NCI-H2227 (cell line): ENCODE results near the gene NEURL1B.

ENCODE experiments used
- DNase-seq: peaks from one replicate; lab custom pipeline; 2025; ENCODE audit not compliant: unreplicated experiment; lab: John Stamatoyannopoulos, UW

The NEURL1B gene

DNA sequence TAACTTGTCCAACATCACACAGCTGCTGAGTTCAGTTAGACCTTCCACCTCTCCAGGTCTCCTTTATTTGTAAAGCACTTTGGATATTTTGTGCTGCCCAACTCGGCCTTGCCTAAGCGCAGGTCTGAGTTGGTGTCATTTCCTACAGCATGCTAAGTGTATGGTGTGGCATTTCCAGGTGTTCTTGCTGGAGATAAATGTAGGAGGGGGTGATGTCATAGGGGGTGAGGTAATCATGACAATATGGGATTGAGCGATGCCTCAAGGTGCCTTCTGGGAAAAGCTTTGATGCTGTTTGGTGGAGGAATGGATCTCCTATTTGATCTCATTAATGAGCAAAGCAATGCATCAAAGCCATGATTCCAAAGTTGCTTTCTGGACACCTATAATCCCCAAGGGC lies 32.3 kb upstream of the NEURL1B start:
- DNase-seq, result no peak

DNA sequence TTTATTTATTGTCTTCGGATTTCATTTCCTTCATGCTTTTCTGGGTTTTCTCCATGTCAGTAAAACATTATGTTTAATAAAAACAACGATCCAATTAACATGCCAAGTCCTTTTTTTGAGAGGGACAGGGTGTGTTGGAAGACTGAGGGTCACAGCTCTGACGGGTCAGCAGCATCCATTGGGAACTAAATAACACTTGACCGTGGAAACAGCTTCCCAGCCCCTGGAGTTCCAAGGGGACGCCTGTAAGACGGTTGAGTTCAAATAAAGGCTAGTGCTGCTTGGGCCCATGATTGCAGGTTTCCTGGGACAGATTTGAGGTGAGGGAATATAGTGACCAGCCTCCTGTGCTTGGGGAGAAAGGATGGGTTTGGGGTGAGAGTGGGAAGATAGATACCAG lies 30.4 kb upstream of the NEURL1B start:
- DNase-seq, result no peak

DNA sequence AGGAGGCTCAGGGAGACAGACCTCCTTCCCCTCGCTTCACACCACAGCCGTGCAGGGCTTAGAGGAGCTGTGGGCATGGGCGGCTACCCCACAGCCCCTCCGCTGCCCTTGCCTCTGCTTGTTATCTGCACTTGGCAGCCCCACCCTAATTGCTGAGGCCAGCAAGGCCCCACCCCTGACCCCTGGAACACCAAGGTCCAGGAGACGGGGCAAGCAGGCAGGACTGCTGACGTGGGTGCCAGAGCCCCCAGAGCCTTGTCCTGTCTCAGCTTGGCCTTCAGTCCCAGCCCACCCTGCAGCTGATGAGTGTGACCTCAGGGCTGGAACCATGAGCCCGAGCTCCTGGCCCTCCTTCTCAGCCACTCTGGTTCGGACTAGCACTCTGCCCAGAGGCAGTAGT lies 29.1 kb upstream of the NEURL1B start:
- no peak for DNase-seq

DNA sequence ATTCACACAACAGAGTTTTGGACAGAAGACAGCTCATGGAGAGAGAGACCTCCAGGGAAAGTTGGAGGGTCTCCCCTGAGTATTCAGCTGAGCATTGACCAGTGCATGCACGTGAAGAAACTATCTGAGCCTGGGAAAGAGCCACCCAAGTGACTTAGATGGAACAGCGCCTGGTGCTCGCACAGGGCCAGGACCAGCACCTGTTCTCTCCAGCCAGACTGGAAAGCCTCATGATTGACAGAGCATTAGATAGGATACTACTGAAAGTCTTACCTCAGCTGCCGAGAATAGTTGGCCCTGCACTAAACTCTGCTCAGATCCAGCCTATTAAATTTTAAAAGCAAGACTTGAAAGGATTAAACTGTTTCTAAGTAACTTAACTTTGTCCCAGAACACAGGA lies 28.3 kb upstream of the NEURL1B start:
- DNase-seq, result no peak

DNA sequence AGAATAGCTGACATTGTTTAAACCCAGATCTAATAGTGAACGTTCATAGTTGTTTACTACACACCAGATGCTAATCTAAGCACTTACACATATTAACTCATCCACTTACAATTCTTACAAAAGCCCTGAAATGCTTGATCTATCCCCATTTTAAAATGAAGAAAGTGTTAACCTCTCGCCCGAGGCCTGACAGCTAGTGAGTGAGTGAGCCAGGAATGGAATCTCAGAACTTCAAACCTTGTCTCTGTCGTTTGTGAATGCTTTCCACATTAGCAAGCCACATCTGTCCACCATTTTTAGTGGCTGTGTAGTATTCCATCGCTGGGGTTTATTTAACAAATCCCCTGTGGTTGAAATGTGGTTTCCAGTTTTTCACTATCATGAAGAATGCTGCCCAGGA lies 24.9 kb upstream of the NEURL1B start:
- DNase-seq, result no peak

DNA sequence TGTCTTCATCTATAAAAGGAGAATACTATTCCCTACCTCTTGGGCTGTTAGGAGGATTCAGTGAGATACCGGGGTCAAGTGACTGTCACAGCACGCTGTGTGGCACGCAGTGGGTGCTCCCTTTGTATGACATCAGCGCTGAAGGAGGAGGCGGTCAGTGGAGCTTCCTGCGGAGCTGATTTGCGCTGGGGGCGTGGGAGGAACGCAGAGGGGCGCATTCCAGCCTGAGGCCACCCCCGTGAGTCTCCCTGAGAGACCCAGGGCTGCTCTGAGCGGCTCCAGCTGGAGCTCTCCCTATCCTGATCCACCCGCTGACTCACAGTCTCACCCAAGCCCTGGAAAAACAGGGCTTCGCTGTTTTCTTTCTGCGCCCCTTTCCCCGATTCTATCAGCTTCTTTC lies 24.3 kb upstream of the NEURL1B start:
- DNase-seq, result no peak

DNA sequence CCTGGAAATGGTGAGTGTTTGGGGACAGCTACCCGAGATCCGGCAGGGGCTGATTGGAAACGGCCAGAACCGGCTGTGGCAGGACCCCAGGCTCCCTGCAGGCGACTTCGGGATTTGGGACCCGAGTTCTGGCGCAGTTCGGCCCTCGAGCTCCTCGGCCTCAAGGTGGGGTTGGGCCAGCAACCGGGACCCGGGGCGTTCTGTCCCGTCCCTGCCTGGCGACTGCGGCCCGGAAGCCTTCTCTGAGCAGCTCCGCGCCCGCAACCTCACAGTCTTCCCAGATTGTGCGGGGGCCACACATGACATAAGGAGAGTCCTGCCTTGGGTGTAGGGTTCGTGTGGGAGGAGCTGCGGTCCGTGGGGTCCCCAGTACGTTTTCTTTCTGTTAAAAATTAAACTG lies 23.2 kb upstream of the NEURL1B start:
- no peak for DNase-seq

DNA sequence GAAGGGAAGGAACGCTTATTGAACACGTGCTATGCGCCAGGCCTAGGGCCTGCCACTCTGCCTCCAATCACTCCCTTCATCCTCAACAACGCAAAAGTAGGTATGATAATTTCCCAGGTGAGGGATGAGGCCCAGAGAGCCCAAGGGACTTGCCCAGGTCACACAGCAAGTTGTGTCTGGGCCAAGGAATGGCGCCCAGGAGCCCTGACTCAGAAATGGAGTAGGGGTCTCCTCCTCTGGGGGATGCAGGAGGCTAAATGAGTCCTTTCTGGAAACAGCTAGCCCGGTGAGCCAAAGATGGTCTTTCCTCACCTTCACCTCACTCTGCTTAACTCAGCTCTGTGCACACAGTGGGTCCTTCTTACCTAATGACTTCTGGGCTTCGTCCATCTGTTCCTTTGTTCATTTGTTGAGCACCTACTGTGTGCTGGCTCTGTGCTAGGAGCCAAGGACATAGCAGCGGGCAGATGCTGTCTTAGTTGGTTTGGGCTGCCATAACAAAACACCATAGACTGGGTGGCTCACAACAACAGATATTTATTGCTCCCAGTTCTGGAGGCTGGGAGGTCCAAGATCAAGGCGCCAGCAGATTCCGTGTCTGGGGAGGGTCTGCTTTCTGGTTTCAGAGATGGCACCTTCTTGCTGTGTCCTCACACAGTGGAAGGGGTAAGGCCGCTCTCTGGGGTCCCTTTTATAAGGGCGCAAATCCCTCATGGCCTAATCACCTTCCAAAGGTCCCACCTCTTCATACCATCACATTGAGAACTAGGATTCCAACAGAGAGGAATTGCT lies 22.3 kb upstream of the NEURL1B start:
- no peak for DNase-seq

DNA sequence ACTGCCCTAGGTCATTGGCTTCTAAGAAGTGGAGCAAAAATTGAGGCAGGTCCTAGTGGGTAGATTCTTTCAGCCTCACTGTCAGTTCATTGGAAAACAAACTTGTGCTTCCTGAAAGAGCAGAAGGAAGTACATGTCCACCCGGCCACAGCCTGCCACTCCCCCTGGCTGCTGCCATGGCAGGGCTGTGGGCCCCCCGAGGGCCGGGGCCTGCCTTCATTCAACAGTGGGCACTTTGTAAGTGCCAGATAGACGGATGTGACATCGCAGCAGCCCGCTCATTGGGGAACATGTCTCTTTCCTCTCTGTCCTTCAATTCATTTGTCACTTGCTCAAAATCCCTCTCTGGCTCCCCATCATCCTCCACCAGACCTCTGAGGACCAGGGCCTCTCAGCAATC lies 20.6 kb upstream of the NEURL1B start:
- no peak for DNase-seq

DNA sequence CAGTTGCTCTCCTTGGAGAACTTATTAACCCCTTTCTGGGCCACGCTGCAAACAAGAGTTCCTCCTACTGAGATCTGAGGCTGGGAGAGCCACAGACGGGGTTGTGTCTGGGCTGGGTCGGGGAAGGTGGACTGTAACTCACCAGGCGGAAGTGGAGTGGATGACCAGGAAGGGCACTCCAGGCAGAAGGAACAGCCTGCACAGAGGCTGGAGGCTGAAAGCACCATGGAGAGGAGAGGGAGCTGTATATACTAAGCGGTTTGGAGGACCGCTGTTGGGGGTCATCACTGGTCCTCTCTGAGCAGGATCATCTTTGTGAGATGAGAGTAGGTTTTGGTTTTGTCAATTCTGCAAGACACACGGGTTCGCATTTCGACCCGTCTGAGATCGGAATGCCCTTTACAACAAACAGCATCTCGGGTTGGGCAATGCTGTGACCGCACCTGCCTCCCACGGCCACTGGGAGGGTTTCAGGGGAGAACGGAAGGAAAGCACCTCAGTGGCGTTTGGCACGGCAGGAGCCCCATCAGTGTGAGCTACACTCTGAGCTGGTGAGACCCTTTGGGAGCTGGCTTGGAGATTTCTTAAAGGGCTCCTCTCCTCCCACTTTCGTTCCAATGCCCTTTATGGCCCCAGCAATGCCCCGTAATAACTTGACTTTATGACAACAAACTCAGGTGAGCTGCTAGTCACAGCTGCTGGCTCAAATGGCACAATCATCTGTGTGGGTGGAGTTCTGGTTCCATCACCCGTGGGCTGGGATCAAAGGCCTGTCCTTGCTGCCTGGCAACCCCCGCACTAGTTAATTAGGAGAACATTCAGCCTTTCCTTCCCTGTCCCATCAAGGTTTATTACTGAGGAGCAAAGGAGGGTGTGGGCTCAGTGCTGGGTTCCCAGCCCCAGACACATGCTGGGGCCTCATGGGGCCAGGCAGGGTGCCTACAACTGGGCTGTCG lies 18.7 kb upstream of the NEURL1B start:
- DNase-seq, result no peak

DNA sequence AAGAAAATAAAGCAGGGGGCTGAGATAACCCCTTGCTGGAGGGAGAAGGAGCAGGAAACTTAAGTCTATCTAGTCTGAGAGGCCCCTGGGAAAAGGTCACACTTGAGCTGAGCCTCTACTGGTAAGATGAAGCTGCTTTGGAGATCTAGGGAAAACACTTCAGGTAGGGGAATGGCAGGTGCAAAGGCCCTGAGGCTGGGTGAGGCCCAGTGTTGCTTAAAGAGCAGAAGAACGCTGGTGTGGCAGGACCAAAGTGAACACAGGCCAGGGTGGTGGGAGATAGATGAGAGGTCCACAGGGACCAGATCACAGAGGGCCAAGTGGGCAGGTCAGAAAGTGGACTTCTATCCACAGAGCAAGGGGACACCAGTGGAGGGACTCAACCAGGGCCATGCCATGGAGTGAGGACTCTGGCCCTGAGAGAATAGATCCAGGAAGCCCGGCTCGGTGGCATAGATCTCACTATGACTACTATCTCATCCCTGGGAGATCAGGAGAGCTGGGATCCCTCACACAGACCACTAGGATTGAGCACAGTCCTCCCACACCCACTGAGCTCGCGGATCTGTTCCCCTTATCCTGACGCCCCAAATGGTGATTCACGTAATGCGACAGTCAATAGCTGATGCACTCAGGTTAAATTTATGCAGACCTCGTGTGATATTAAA lies 17.6 kb upstream of the NEURL1B start:
- DNase-seq, result no peak

DNA sequence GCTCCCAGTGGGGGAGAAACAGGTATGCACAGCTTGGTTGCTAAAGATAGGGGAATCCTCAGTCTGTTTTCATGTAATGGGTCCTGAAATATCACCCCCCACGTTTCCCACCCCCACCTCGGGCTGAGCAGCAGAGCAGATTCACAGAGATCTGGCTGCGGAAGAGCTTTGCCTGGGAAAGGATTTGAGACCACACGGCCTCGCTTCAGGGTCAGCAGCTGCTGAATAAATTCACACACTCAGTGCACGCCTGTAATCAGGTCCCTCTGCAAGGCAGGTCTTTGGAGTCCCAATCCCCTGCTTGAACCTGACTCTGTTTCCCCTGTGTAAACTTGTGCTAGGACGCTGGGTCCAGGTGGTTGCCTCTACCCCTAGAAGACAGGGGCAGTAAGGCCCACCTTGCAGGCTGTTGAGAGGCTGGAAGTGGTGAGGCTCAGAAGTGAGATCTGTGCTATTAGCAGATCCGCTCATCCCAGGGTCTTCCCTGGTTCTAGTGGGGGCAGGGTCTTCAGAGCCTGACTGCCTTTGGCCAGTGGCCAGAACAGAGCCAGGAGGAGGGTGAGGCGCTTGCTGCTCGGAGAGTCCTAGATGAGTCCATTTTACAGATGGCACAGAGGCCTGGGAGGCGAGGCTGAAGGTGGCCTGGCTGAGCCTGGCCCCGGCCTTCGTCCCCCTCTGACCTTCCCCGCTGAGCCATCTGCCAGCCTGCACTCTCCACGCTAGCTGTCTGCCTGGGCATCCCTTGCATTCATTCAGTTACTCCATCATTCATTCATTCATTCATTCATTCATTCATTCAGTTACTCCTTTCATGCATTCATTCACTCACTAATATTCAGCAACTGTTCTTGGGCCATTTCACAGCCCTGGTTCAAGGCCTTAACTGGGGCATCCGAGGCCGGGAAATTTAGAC lies 16.7 kb upstream of the NEURL1B start:
- no peak for DNase-seq

DNA sequence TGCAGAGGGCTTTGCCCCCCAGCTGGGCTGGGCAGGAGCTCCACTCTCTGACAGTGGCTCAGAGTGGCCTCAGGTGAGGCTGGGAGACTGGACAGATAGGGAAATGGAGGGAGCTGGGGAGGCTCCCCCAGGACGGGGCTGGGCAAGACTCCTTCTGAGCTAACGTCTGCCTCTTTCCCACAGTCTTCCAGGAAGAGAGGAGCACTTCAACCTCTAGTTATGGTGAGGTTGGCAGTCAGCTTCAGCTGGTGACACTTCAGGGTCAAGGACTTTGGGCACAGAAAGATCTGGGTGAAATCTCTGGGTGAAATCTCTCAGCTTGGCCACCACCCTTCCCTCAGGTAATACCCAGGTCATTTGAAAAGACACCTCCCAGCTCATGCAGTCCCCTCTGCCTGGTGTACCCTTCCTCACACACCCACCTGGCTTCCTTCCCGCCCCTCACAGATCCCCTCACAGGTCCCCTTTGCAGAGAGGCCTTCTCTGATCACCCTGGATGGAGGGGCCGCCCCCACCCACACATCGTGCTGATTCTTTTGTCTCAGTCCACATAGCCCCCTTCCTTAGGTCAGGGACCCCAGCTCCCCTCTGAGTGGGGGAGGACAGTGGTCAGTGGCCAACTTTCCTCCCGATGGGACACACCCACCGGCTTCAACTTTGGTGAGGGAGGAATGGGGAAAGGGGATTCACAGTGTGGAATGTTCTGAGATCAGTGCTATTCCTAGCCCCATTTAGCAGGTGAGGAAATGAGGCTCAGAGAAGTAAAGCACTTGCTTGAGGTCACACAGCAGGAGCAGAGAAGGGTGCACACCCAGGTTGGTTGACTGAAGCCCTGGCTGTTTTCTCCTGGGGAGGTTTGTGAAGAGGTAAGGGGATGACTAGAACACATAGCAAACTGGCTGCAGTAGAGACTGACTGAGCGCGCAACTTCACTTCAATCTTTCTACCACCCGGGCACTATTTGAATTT lies 15.8 kb upstream of the NEURL1B start:
- DNase-seq, result no peak

DNA sequence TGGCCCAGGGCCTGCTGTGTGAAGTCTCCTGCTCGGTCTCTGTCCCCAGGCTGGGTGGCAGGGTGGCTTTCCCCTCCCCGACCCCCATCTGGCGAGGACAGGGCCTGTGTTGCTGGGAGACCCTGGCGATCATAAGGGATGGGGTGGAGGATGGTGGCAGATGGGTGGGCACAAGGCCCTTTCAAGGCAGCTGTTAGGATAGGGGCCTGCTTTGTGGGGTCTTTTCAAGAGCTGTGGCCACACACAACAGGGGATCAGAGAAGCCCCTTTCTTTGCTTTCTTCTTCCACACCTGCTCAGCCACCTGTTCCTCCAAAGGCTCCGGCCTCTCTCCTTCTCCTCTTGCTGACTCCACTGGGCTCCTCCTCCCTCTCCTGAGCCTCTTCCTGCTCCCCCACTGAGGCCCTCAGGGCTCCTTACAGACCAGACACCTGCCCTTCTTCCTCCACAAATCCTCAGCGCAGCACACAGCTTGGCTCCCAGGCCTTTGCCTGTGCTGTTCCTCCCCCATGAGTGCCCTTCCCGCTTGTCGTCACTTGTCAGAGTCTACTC lies 15.0 kb upstream of the NEURL1B start:
- DNase-seq, result no peak

DNA sequence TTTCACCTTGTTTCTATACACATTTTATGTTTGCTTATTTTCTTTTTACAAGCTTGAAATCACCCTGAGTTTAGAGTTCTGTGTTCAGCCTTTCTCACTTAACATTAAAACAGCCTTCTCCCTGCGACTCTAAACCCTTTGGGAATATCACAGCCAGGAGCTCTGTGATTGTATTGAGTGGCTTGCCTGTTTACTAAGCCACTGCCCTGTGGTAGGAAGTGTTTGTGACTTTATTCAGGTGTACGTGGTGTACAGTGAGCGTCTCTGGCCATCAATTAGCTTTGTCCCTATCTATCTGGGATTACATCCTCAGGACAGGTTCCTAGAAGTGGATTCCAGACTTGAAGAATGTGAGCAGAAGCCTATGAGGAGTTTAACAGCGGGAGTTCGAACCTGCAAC lies 11.0 kb upstream of the NEURL1B start:
- no peak for DNase-seq

DNA sequence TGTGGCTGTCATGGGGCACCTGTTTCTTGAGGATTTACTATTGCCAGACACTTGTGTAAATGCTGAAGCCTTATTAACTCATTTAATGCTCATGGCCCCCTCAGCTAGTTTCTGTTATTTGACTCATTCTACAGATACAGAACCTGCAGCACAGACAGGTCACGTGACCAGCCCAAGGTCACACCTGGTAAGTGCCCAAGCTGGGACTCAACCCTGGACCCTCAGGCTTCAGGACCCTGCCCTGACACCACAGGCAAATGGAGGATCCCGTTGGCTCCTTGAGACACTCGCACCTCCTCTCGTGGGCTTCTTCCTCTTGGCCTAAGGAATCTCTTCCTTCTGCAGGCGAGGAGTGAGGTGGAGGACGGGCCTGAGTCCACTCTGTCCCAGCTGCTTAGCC lies 10.6 kb upstream of the NEURL1B start:
- DNase-seq, result no peak

DNA sequence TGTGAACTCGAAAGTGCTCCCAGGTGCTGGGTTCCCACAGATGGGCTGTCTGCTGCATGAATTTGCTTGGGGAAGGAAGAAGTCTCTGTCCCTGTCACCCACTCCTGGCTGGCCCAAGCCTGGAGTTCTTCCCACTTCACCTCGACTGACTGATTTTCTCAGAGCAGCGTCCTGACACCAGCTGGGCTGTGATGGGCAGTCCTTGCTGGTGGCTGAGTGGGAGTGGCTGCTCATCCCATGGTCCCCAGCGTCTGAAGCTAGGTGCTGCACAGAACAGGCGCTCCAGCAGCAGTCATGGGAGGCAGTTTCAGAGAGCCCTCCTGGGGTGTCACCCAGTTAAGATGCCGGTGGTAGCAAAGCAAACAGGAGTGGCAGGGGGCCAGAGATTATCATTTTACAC lies 10.1 kb upstream of the NEURL1B start:
- DNase-seq, result peak; percentile 6

DNA sequence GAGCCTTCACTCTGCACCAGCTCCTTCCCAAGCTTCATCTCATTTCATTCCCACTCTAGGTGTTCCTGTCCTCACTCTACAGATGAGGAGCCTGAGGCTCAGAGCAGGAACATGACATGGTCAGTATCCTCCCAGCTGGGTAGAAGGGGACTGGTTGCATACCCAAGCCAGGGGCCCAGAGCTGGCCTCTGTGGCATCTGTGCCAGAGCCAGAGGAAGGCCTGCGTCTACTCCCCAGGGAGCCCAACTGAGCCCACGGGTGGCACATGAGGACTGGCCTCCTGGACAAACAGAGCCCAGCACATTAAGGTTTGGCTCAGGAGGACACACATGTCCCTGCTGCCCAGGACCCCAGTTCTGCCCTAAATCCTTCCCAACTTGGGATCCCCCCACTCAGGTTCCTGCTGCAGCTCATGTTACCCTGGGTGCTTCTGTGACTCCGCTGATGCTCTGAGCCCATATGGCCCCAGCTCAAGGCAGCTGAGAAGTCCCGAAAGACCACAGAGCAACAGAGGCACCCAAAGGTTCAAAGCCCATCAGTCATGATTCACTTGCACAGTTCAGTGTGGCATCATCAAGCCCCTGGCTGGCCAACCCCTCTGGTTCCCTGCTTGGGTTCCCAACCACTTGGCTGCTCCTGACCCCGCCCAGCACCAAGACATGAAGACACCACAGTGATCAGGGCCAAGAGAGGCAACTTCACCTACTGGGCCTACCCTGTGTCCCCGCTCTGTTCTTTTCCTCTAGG lies 8.5 kb upstream of the NEURL1B start:
- DNase-seq, result no peak
